Activated T-cell treated with anti-CD3 and anti-CD28 coated beads, Interleukin-2, amount 50 U/mL, for 72 hours (primary cell): ENCODE results near the gene PDE6H. TPM values are rescaled to one million over a fixed set of nuclear protein-coding genes. Genes with fewer than 3 reads are reported as not detected.

ENCODE experiments used
- ATAC-seq, 2 donors: fragments of 150-1000 bp; cut with Tn5 transposase; replicated peaks in 1 of 2; 2 replicates each; pipeline ENCODE4 v1.10.0; 2021; ENCODE audit warnings: moderate library complexity in 2 of 2, mild to moderate bottlenecking in 1 of 2
- DNase-seq, 2 donors: peaks; one replicate each; pipeline ENCODE4 v3.0.0; 2021 to 2022; ENCODE audit warnings: mixed read lengths in 1 of 2
- H3K27ac Mint-ChIP-seq: one replicate; pipeline ENCODE4 v1.8.0; 2022; ENCODE audit warnings: mild to moderate bottlenecking, moderate library complexity, mixed read lengths
- H3K27me3 Mint-ChIP-seq: one replicate; pipeline ENCODE4 v1.8.0; 2022; ENCODE audit warnings: low read depth, mixed read lengths
- H3K36me3 Mint-ChIP-seq, 2 donors: one replicate each; pipeline ENCODE4 v1.8.0; 2022; ENCODE audit warnings: mixed read lengths in 2 of 2, mild to moderate bottlenecking in 1 of 2; ENCODE audit not compliant: insufficient read depth in 2 of 2
- H3K4me1 Mint-ChIP-seq: one replicate; pipeline ENCODE4 v1.8.0; 2022; ENCODE audit warnings: low read depth, mixed read lengths
- H3K4me3 Mint-ChIP-seq, 2 donors: one replicate each; pipeline ENCODE4 v1.8.0; 2022; ENCODE audit warnings: mild to moderate bottlenecking in 2 of 2, mixed read lengths in 2 of 2, moderate library complexity in 2 of 2
- H3K9me3 Mint-ChIP-seq, 2 donors: one replicate each; pipeline ENCODE4 v1.8.0; 2022; ENCODE audit warnings: mixed read lengths in 2 of 2
- total RNA-seq, 2 donors: library from RNA; stranded (reverse); gene quantifications; one replicate each; pipeline ENCODE4 v1.2.3, GENCODE V29; 2022

Gene PDE6H
- not detected for total RNA-seq

GRCh38 chr12:14972816-14973215 is at the start of gene PDE6H:
PDE6H (plus strand) TSS chr12:14973042; CDS start chr12:14978013, 4,971 bp downstream.
- Mint-ChIP-seq H3K4me1 (peaks cover 35% of the 10 kb centered on the region), H3K36me3 (no peaks in the 10 kb centered on the region), H3K4me3 (no peak within 1 kb of the TSS), H3K9me3 (no peaks in the 10 kb centered on the region), H3K27me3 (no peaks in the 10 kb centered on the region), H3K27ac (no peak within 1 kb of the TSS)
- ATAC-seq (no peak), DNase-seq (no peak)

GRCh38 chr12:14923944-14924343 is 48.9 kb upstream of the PDE6H start:
- Mint-ChIP-seq H3K27me3 (no peaks in the 10 kb centered on the region), H3K36me3 (peaks cover 2 to 10% of the 10 kb centered on the region in 2 donors), H3K9me3 (no peaks in the 10 kb centered on the region), H3K4me3 (no peak overlapping the region), H3K4me1 (peaks cover 19% of the 10 kb centered on the region), H3K27ac (no peak overlapping the region)
- no peak for DNase-seq
- ATAC-seq, result no peak

GRCh38 chr12:14924541-14924940 is 48.3 kb upstream of the PDE6H start:
- no peak overlapping the region for H3K27ac Mint-ChIP-seq
- H3K9me3 Mint-ChIP-seq, result no peaks in the 10 kb centered on the region
- peaks cover 2 to 10% of the 10 kb centered on the region in 2 donors for H3K36me3 Mint-ChIP-seq
- H3K4me1 Mint-ChIP-seq, result peaks cover 18% of the 10 kb centered on the region
- no peak overlapping the region for H3K4me3 Mint-ChIP-seq
- DNase-seq, result no peak
- no peaks in the 10 kb centered on the region for H3K27me3 Mint-ChIP-seq
- no peak for ATAC-seq

GRCh38 chr12:14927267-14927666 is 45.6 kb upstream of the PDE6H start:
- Mint-ChIP-seq H3K4me3 (no peak overlapping the region), H3K27ac (no peak overlapping the region), H3K36me3 (peaks cover 2 to 3% of the 10 kb centered on the region in 2 donors), H3K27me3 (no peaks in the 10 kb centered on the region), H3K4me1 (no peaks in the 10 kb centered on the region), H3K9me3 (no peaks in the 10 kb centered on the region)
- DNase-seq, result no peak
- no peak for ATAC-seq

- Mint-ChIP-seq H3K4me1 (no peaks in the 10 kb centered on the region), H3K4me3 (no peak overlapping the region), H3K9me3 (no peaks in the 10 kb centered on the region), H3K27ac (no peak overlapping the region), H3K27me3 (no peaks in the 10 kb centered on the region), H3K36me3 (peaks cover 2 to 11% of the 10 kb centered on the region in 2 donors)
- DNase-seq (no peak), ATAC-seq (no peak)
Observed at GRCh38 chr12:14928931-14929330, 43.9 kb upstream of the PDE6H start.

- Mint-ChIP-seq H3K27ac (no peak overlapping the region), H3K9me3 (no peaks in the 10 kb centered on the region), H3K4me1 (no peaks in the 10 kb centered on the region), H3K27me3 (no peaks in the 10 kb centered on the region), H3K36me3 (peaks cover 2 to 13% of the 10 kb centered on the region in 2 donors), H3K4me3 (no peak overlapping the region)
- DNase-seq (no peak), ATAC-seq (no peak)
Observed at GRCh38 chr12:14930299-14930698, 42.5 kb upstream of the PDE6H start.

- DNase-seq, result no peak
- H3K27me3 Mint-ChIP-seq, result no peaks in the 10 kb centered on the region
- no peak overlapping the region for H3K4me3 Mint-ChIP-seq
- H3K4me1 Mint-ChIP-seq, result no peaks in the 10 kb centered on the region
- no peak overlapping the region for H3K27ac Mint-ChIP-seq
- no peaks in the 10 kb centered on the region for H3K9me3 Mint-ChIP-seq
- H3K36me3 Mint-ChIP-seq, result peaks cover 2 to 17% of the 10 kb centered on the region in 2 donors
- no peak for ATAC-seq
Observed at GRCh38 chr12:14931359-14931758, 41.5 kb upstream of the PDE6H start.

GRCh38 chr12:14931791-14932560 is 40.9 kb upstream of the PDE6H start:
- no peak overlapping the region for H3K27ac Mint-ChIP-seq
- DNase-seq (no peak), ATAC-seq (no peak)
- H3K36me3 Mint-ChIP-seq, result peaks cover 2 to 18% of the 10 kb centered on the region in 2 donors
- no peaks in the 10 kb centered on the region for H3K4me1 Mint-ChIP-seq
- H3K4me3 Mint-ChIP-seq, result no peak overlapping the region
- H3K27me3 Mint-ChIP-seq, result no peaks in the 10 kb centered on the region
- H3K9me3 Mint-ChIP-seq, result no peaks in the 10 kb centered on the region

- Mint-ChIP-seq H3K27ac (no peak overlapping the region), H3K9me3 (peaks cover 0 to 3% of the 10 kb centered on the region in 2 donors), H3K4me1 (peaks cover 12% of the 10 kb centered on the region), H3K4me3 (no peak overlapping the region), H3K36me3 (peaks cover 6 to 33% of the 10 kb centered on the region in 2 donors), H3K27me3 (no peaks in the 10 kb centered on the region)
- no peak for ATAC-seq
- no peak for DNase-seq
Observed at GRCh38 chr12:14934511-14934910, 38.3 kb upstream of the PDE6H start.

- Mint-ChIP-seq H3K36me3 (peaks cover 6 to 38% of the 10 kb centered on the region in 2 donors), H3K9me3 (peaks cover under 1 to 4% of the 10 kb centered on the region in 2 donors), H3K27ac (no peak overlapping the region)
Observed at GRCh38 chr12:14935031-14935430, 37.8 kb upstream of the PDE6H start.

GRCh38 chr12:14936224-14936861 is 36.5 kb upstream of the PDE6H start:
- H3K9me3 Mint-ChIP-seq, result peaks cover 2 to 5% of the 10 kb centered on the region in 2 donors
- H3K4me1 Mint-ChIP-seq, result peaks cover 18% of the 10 kb centered on the region
- H3K27me3 Mint-ChIP-seq, result no peaks in the 10 kb centered on the region
- DNase-seq (no peak), ATAC-seq (no peak)
- H3K36me3 Mint-ChIP-seq, result peaks cover 7 to 47% of the 10 kb centered on the region in 2 donors
- peak overlapping the region; percentile 79 for H3K27ac Mint-ChIP-seq
- H3K4me3 Mint-ChIP-seq, result no peak overlapping the region

More at GRCh38 chr12:14935031-14935430, 37.8 kb upstream of the PDE6H start:
- no peaks in the 10 kb centered on the region for H3K27me3 Mint-ChIP-seq
- DNase-seq (no peak), ATAC-seq (no peak)
- H3K4me3 Mint-ChIP-seq, result no peak overlapping the region
- peaks cover 17% of the 10 kb centered on the region for H3K4me1 Mint-ChIP-seq

GRCh38 chr12:14937014-14937413 is 35.8 kb upstream of the PDE6H start:
- H3K4me1 Mint-ChIP-seq, result peaks cover 21% of the 10 kb centered on the region
- peaks cover 2 to 5% of the 10 kb centered on the region in 2 donors for H3K9me3 Mint-ChIP-seq
- ATAC-seq (no peak), DNase-seq (no peak)
- H3K27ac Mint-ChIP-seq, result peak overlapping the region; percentile 68
- peaks cover 9 to 51% of the 10 kb centered on the region in 2 donors for H3K36me3 Mint-ChIP-seq
- H3K27me3 Mint-ChIP-seq, result no peaks in the 10 kb centered on the region
- H3K4me3 Mint-ChIP-seq, result no peak overlapping the region

- H3K4me1 Mint-ChIP-seq, result peaks cover 24% of the 10 kb centered on the region
- ATAC-seq (peak in 1 of 2 donors; percentile 37), DNase-seq (no peak)
- peaks cover 2 to 5% of the 10 kb centered on the region in 2 donors for H3K9me3 Mint-ChIP-seq
- no peaks in the 10 kb centered on the region for H3K27me3 Mint-ChIP-seq
- peaks cover 9 to 51% of the 10 kb centered on the region in 2 donors for H3K36me3 Mint-ChIP-seq
- no peak overlapping the region for H3K4me3 Mint-ChIP-seq
- H3K27ac Mint-ChIP-seq, result peak overlapping the region; percentile 51
Observed at GRCh38 chr12:14937689-14938088, 35.2 kb upstream of the PDE6H start.
